ENCODE data around the gene ART4. TPM values are rescaled to one million over a fixed set of nuclear protein-coding genes. Genes with fewer than 3 reads are reported as not detected.

Gene ART4
- not detected for total RNA-seq

GRCh38 chr12:14843425-14843887, at the start of gene ART4:
Gene ART4 (minus strand): TSS chr12:14843526. CDS start chr12:14843113, 413 bp downstream.

GRCh38 chr12:14885718-14886221, 42.4 kb upstream of the ART4 start, which contains the start of gene MGP:
Gene MGP (minus strand): TSS chr12:14885854. CDS start chr12:14885791, 63 bp downstream.

DNA sequence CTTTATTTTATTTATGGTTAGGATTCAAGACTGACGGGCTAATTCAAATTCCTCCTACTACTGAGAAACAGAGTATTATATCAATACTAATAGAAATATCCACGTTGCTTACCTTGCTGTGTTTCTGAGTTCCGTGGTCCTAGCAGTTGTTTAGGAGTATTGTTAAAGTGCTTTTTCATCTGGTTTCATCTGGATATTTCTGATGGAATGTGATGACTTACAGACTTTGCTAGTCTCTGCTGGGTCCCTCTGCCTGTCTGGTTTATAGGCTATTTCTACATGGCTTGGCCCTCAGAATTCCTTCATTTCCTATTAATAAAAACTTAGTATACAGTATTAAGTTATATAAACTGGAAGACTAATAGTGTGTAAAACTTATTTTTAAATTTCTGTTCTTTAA, 29.3 kb downstream of the ART4 start, which contains the start of gene SMCO3:
Gene SMCO3, minus strand, starts transcription at position 169 of the 400 bp plus-strand sequence. CDS start 7,502 bp downstream, outside the sequence.

GRCh38 chr12:14803011-14803829, 40.1 kb downstream of the ART4 start, which contains the start of the genes C12orf60 and WBP11:
Gene C12orf60 (plus strand): TSS chr12:14803670. CDS start chr12:14822936, 19,266 bp downstream.
Gene WBP11 (minus strand): TSS chr12:14803478. CDS start chr12:14801383, 2,095 bp downstream.

Other genes starting within 250 kb of the ART4 start
- gene GUCY2C, start 146.9 kb downstream of the ART4 start, total RNA-seq, result not detected
- gene WBP11, start 40.0 kb downstream of the ART4 start, total RNA-seq, result 25.4 TPM
- 1.3 TPM for gene C12orf60, start 39.9 kb downstream of the ART4 start, total RNA-seq
- gene SMCO3, start 29.3 kb downstream of the ART4 start, total RNA-seq, result not detected
- gene MGP, start 42.3 kb upstream of the ART4 start, total RNA-seq, result 1.6 TPM
- gene ERP27, start 95.0 kb upstream of the ART4 start, total RNA-seq, result not detected
- 14.7 TPM for gene ARHGDIB, start 118.1 kb upstream of the ART4 start, total RNA-seq
- gene PDE6H, start 129.5 kb upstream of the ART4 start, total RNA-seq, result not detected

All from parietal lobe (tissue), 1 donor.